H1 (cell line): Measurements from ENCODE around the gene NKG7. TPM values are rescaled to one million over a fixed set of nuclear protein-coding genes. Genes with fewer than 3 reads are reported as not detected.

ENCODE experiments used
- CTCF ChIA-PET: fragments of 300-600 bp; sonication (Branson Sonifier 250); formaldehyde crosslinking; loops from one replicate; lab custom pipeline; 2021; ENCODE audit not compliant: partially characterized antibody; lab: Charles Lee
- POLR2A ChIA-PET: fragments of 300-600 bp; sonication (Branson Sonifier 250); formaldehyde crosslinking; loops from one replicate; lab custom pipeline; 2021; ENCODE audit warnings: inconsistent platforms; ENCODE audit not compliant: partially characterized antibody; lab: Charles Lee
- DNase-seq, 2 experiments: peaks; one replicate each; pipeline versions ENCODE4 v3.0.0 to v3.0.0-alpha.2; 2010 to 2022; ENCODE audit warnings: low spot score in 2 of 2, low read depth in 1 of 2, mixed read lengths in 1 of 2
- FAIRE-seq: peaks from 2 replicates; lab custom pipeline; 2011; peaks lifted over from hg19 to GRCh38; lab: Jason Lieb, UNC
- H2AFZ ChIP-seq: 2 replicates; pipeline ENCODE4 v1.8.1; 2012; ENCODE audit warnings: low read length, inconsistent platforms
- H2AK5ac ChIP-seq: 2 replicates; pipeline ENCODE4 v1.6.1; 2013; ENCODE audit warnings: low read depth, low read length
- H2BK120ac ChIP-seq: replicated peaks from 2 replicates; pipeline ENCODE3; 2013; ENCODE audit warnings: low read depth, low read length, inconsistent platforms
- H2BK12ac ChIP-seq: 2 replicates; pipeline ENCODE4 v1.6.1; 2013; ENCODE audit warnings: low read depth, low read length
- H2BK15ac ChIP-seq: 2 replicates; pipeline ENCODE4 v1.6.1; 2013; ENCODE audit warnings: low read length
- H2BK20ac ChIP-seq: 2 replicates; pipeline ENCODE4 v1.6.1; 2013; ENCODE audit warnings: low read length
- H2BK5ac ChIP-seq: 2 replicates; pipeline ENCODE4 v1.6.1; 2013; ENCODE audit warnings: low read depth, low read length
- H3K14ac ChIP-seq: 2 replicates; pipeline ENCODE4 v1.6.1; 2013; ENCODE audit warnings: inconsistent platforms; ENCODE audit not compliant: insufficient read length
- H3K18ac ChIP-seq: 2 replicates; pipeline ENCODE4 v1.6.1; 2013; ENCODE audit warnings: low read length; ENCODE audit errors: extremely low read depth
- H3K23ac ChIP-seq: 2 replicates; pipeline ENCODE4 v1.6.1; 2013; ENCODE audit warnings: inconsistent platforms; ENCODE audit not compliant: insufficient read length
- H3K23me2 ChIP-seq: 2 replicates; pipeline ENCODE4 v1.6.1; 2013; ENCODE audit warnings: low read depth, low read length
- H3K27ac ChIP-seq: 2 replicates; pipeline ENCODE4 v1.6.1; 2011; ENCODE audit warnings: low read depth, low read length, inconsistent platforms
- H3K27me3 ChIP-seq, 4 experiments: replicated peaks in 1 of 4; 1 replicate in 1 of 4; 2 replicates in 3 of 4; pipeline versions ENCODE4 v1.6.1 to v1.8.1; 2011 to 2013; ENCODE audit warnings: low read length in 3 of 4, mild to moderate bottlenecking in 3 of 4, inconsistent platforms in 2 of 4, mixed read lengths in 2 of 4, moderate library complexity in 1 of 4; ENCODE audit not compliant: control insufficient read depth in 3 of 4, insufficient read depth in 3 of 4; ENCODE audit errors: extremely low read depth in 1 of 4
- H3K36me3 ChIP-seq, 4 experiments: 2 replicates each; pipeline versions ENCODE4 v1.6.1 to v1.8.1; 2011 to 2013; ENCODE audit warnings: mild to moderate bottlenecking in 4 of 4, low read length in 3 of 4, moderate library complexity in 2 of 4, control low read depth in 1 of 4, inconsistent platforms in 1 of 4; ENCODE audit not compliant: insufficient read depth in 4 of 4, control insufficient read depth in 2 of 4
- H3K4ac ChIP-seq: replicated peaks from 2 replicates; pipeline ENCODE3; 2013; ENCODE audit warnings: low read length, low read depth, mixed read lengths, inconsistent platforms; ENCODE audit not compliant: insufficient read length
- H3K4me1 ChIP-seq, 4 experiments: replicated peaks in 1 of 4; 1 replicate in 1 of 4; 2 replicates in 3 of 4; pipeline versions ENCODE4 v1.6.1 to v1.8.1; 2011 to 2013; ENCODE audit warnings: low read length in 3 of 4, inconsistent platforms in 2 of 4, mixed read lengths in 1 of 4; ENCODE audit not compliant: insufficient read depth in 4 of 4, control insufficient read depth in 3 of 4
- H3K4me2 ChIP-seq, 2 experiments: 2 replicates each; pipeline versions ENCODE4 v1.6.1 to v1.8.1; 2011 to 2013; ENCODE audit warnings: low read depth in 2 of 2, low read length in 2 of 2, control low read depth in 1 of 2, inconsistent platforms in 1 of 2, mild to moderate bottlenecking in 1 of 2; ENCODE audit not compliant: insufficient read depth in 1 of 2
- H3K4me3 ChIP-seq, 4 experiments: fragments of 200-600, 300-600 bp in 1 of 4; sonication (generic), shearing (Covaris generic), sonication (Bioruptor Twin) in 1 of 4; 2 replicates each; pipeline versions ENCODE4 v1.5.1 to v1.8.1; 2011 to 2016; ENCODE audit warnings: low read length in 4 of 4, low read depth in 3 of 4, control low read depth in 2 of 4, inconsistent platforms in 2 of 4, mild to moderate bottlenecking in 2 of 4, mixed read lengths in 1 of 4, moderate library complexity in 1 of 4; ENCODE audit not compliant: insufficient read depth in 2 of 4; ENCODE audit errors: extremely low read depth in 1 of 4
- H3K56ac ChIP-seq: replicated peaks from 2 replicates; pipeline ENCODE3; 2013; ENCODE audit warnings: low read depth, mild to moderate bottlenecking, mixed read lengths, low read length, inconsistent platforms; ENCODE audit not compliant: insufficient read length
- H3K79me1 ChIP-seq: 2 replicates; pipeline ENCODE4 v1.6.1; 2013; ENCODE audit warnings: low read depth, low read length, control low read depth
- H3K79me2 ChIP-seq, 2 experiments: 2 replicates each; pipeline versions ENCODE4 v1.6.1 to v1.8.1; 2012 to 2013; ENCODE audit warnings: low read length in 2 of 2, mild to moderate bottlenecking in 2 of 2, inconsistent platforms in 1 of 2; ENCODE audit not compliant: insufficient read depth in 2 of 2, control insufficient read depth in 1 of 2
- H3K9ac ChIP-seq, 4 experiments: replicated peaks in 1 of 4; 1 replicate in 1 of 4; 2 replicates in 3 of 4; pipeline versions ENCODE4 v1.6.1 to v1.8.1; 2011 to 2013; ENCODE audit warnings: low read depth in 3 of 4, low read length in 3 of 4, control low read depth in 2 of 4, mild to moderate bottlenecking in 2 of 4, moderate library complexity in 2 of 4, inconsistent platforms in 1 of 4; ENCODE audit errors: extremely low read depth in 1 of 4
- H3K9me3 ChIP-seq, 2 experiments: 2 replicates each; pipeline versions ENCODE4 v1.6.1 to v1.8.1; 2012 to 2013; ENCODE audit warnings: mild to moderate bottlenecking in 2 of 2, moderate library complexity in 2 of 2, control low read depth in 1 of 2, inconsistent platforms in 1 of 2, low read depth in 1 of 2, low read length in 1 of 2, mixed read lengths in 1 of 2; ENCODE audit not compliant: insufficient read depth in 2 of 2
- H4K20me1 ChIP-seq, 2 experiments: replicated peaks in 1 of 2; 2 replicates each; pipeline versions ENCODE3 to v1.8.1; 2011 to 2013; ENCODE audit warnings: inconsistent platforms in 2 of 2, low read length in 2 of 2, mild to moderate bottlenecking in 1 of 2; ENCODE audit not compliant: insufficient read depth in 2 of 2, control insufficient read depth in 1 of 2
- H4K5ac ChIP-seq: 2 replicates; pipeline ENCODE4 v1.6.1; 2013; ENCODE audit warnings: low read length, low read depth, mixed read lengths, inconsistent platforms; ENCODE audit not compliant: insufficient read length
- H4K8ac ChIP-seq: 2 replicates; pipeline ENCODE4 v1.8.0; 2013; ENCODE audit warnings: mild to moderate bottlenecking, moderate library complexity, low read length, inconsistent platforms; ENCODE audit not compliant: insufficient read depth; ENCODE audit errors: extremely low read depth
- H4K91ac ChIP-seq: replicated peaks from 2 replicates; pipeline ENCODE3; 2013; ENCODE audit warnings: low read length, mixed read lengths, inconsistent platforms; ENCODE audit not compliant: insufficient read length
- ATF2 ChIP-seq: IDR thresholded peaks from 2 replicates; pipeline ENCODE4 v1.6.1; 2012; ENCODE audit warnings: low read length, inconsistent platforms
- HDAC2 ChIP-seq, 2 experiments: fragments of 300-600 bp in 1 of 2; sonication (generic) in 1 of 2; IDR thresholded peaks; 2 replicates each; pipeline ENCODE4 v1.6.1; 2011 to 2012; ENCODE audit warnings: low read depth in 2 of 2, low read length in 2 of 2, mild to moderate bottlenecking in 2 of 2, moderate library complexity in 2 of 2, borderline replicate concordance in 1 of 2, inconsistent platforms in 1 of 2
- JUND ChIP-seq: IDR thresholded peaks from 2 replicates; pipeline ENCODE4 v1.6.1; 2011; ENCODE audit warnings: mild to moderate bottlenecking, improper control_type of control experiment, low read length
- KDM5A ChIP-seq: fragments of 200-600 bp; IDR thresholded peaks from 2 replicates; pipeline ENCODE4 v1.7.1; 2012; ENCODE audit warnings: mild to moderate bottlenecking, low read length, inconsistent platforms, mixed read lengths
- RNF2 ChIP-seq: fragments of 200-900, 300-1000 bp; sonication (generic); IDR thresholded peaks from 2 replicates; pipeline ENCODE4 v1.7.1; 2016; ENCODE audit warnings: borderline replicate concordance, low read depth, mild to moderate bottlenecking, antibody characterized with exemption, low read length; ENCODE audit not compliant: poor library complexity, severe bottlenecking; ENCODE audit errors: missing control alignments
- SIRT6 ChIP-seq: IDR thresholded peaks from one replicate; pipeline ENCODE4 v1.7.1; 2012; ENCODE audit warnings: low read length, inconsistent platforms
- WGBS, 2 experiments: shearing (Covaris generic) in 1 of 2; methylation state at CpG; one replicate each; pipeline versions ENCODE4 v1.1.6 to v1.1.7; 2013 to 2015; ENCODE audit warnings: low lambda C conversion rate in 2 of 2, mixed read lengths in 2 of 2, inconsistent platforms in 1 of 2, low coverage in 1 of 2, missing lambda C conversion rate in 1 of 2; ENCODE audit not compliant: insufficient replicate concordance in 2 of 2, insufficient coverage in 1 of 2, insufficient read length in 1 of 2; ENCODE audit errors: extremely low coverage in 1 of 2, missing lambda C conversion rate in 1 of 2; 5-methylcytosine and 5-hydroxymethylcytosine counted together
- polyA plus RNA-seq, 7 experiments: library from polyadenylated mRNA; depleted of rRNA in 3 of 7; stranded (reverse) in 5 of 7; unstranded in 2 of 7; fragments of >200 nt in 5 of 7; fragments of 200-250 nt in 2 of 7; gene quantifications; 1 replicate in 5 of 7; 2 replicates in 1 of 7; 4 replicates in 1 of 7; pipeline versions ENCODE4 v1.2.1 to v1.2.3, GENCODE V29; 2011 to 2013; ENCODE audit warnings: missing spikeins in 2 of 7, mixed read lengths in 2 of 7
- total RNA-seq: library from RNA; stranded (reverse); fragmentation: NEBNext Ultra II Directional; extraction: Animal tissue kit (Norgen Biotek cat#: 25700); gene quantifications from 2 replicates; pipeline ENCODE4 v1.2.1, GENCODE V29; 2021

Gene NKG7
- total and polyA plus RNA-seq, 2 of the 8 experiments (the other 6 are each of a cell fraction or from before 2014, with no cell fraction given), result not detected

GRCh38 chr19:51391073-51391611, 18.7 kb upstream of the NKG7 start:
- Histone ChIP-seq H3K4me3 (peak overlapping the region in 1 of 4 experiments; percentile 31; a peak in 1 of 8 replicates), H3K27me3 (no peaks in the 10 kb centered on the region), H3K18ac (peak overlapping the region; percentile 32; the same call in 1 of the 2 replicates), H4K20me1 (no peaks in the 10 kb centered on the region), H3K56ac (no peak overlapping the region), H2BK5ac (no peak overlapping the region; the same call in 1 of the 2 replicates), H2AK5ac (peak overlapping the region; percentile 65; the same call in 1 of the 2 replicates), H3K36me3 (no peaks in the 10 kb centered on the region; a peak in 1 of 8 replicates), H2AFZ (no peak overlapping the region), H3K4me2 (peak overlapping the region in 1 of 2 experiments; percentile 47; a peak in 1 of 4 replicates), H3K23ac (no peak overlapping the region), H4K8ac (no peak overlapping the region; the same call in 1 of the 2 replicates), H3K79me1 (no peaks in the 10 kb centered on the region), H2BK12ac (peak overlapping the region; percentile 12; the same call in 1 of the 2 replicates), H4K91ac (peak overlapping the region; percentile 14), H3K79me2 (peaks cover 0 to 5% of the 10 kb centered on the region in 2 experiments; a peak in 2 of 4 replicates), H3K9me3 (no peaks in the 10 kb centered on the region), H3K4ac (peak overlapping the region; percentile 97), H3K27ac (no peak overlapping the region), H2BK20ac (peak overlapping the region; percentile 93; the same call in 1 of the 2 replicates), H3K23me2 (peaks cover 9% of the 10 kb centered on the region), H3K14ac (no peak overlapping the region), H2BK120ac (peak overlapping the region; percentile 7), H3K4me1 (peaks cover 0 to 7% (median under 1%) of the 10 kb centered on the region in 4 experiments; a peak in 4 of 7 replicates), H4K5ac (no peak overlapping the region), H3K9ac (no peak overlapping the region), H2BK15ac (no peak overlapping the region)
- ChIA-PET CTCF (interaction anchor here (0.8 to 1.0 kb wide), 2 partner anchors 19 to 48 kb away, joined by 3 to 6 read pairs; no protein-coding TSS in a partner anchor), POLR2A (interaction anchor here (0.7 to 1.2 kb wide), 14 partner anchors 10 to 82 kb away, joined by 3 to 6 read pairs (median 3); partner anchors contain the start of gene NKG7)
- TF ChIP-seq KDM5A (no peak), JUND (no peak), HDAC2 (IDR thresholded peaks at IDR 0.05; ENCODE audit: borderline replicate concordance in 1 of 2, low read depth in 2 of 2, low read length in 2 of 2) (no peak), RNF2 (no peak), ATF2 (no peak), SIRT6 (no peak)
- WGBS, 2 experiments, result 75% methylated on average over 8 of the region's 8 CpGs; no CpG with 5 or more reads in 1 of the 2 experiments
- no peak for FAIRE-seq
- no peak for DNase-seq
